Activated CD4-positive, alpha-beta T cell treated with anti-CD3 and anti-CD28 coated beads, Interleukin-2, Interleukin-4, amounts not matched to agents 100 ng/mL and 50 ng/mL, durations not matched to agents 16 hours and 8 hours (primary cell): ENCODE measurements around the gene C3orf52.
"Not testable (repeated sequence)": the region's sequence is repeated elsewhere in the genome, so short reads cannot be mapped to it uniquely, and the experiment has no call there.

Experiments
- DNase-seq: peaks from one replicate; pipeline ENCODE4 v3.0.0-alpha.2; 2020; ENCODE audit warnings: low spot score

The C3orf52 gene, protein sequence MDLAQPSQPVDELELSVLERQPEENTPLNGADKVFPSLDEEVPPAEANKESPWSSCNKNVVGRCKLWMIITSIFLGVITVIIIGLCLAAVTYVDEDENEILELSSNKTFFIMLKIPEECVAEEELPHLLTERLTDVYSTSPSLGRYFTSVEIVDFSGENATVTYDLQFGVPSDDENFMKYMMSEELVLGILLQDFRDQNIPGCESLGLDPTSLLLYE

GRCh38 chr3:112086076-112086854 lies at the start of gene C3orf52:
Gene C3orf52 (plus strand): TSS chr3:112086389. CDS start chr3:112086408, 19 bp downstream.
- peak; percentile 53 for DNase-seq

DNA sequence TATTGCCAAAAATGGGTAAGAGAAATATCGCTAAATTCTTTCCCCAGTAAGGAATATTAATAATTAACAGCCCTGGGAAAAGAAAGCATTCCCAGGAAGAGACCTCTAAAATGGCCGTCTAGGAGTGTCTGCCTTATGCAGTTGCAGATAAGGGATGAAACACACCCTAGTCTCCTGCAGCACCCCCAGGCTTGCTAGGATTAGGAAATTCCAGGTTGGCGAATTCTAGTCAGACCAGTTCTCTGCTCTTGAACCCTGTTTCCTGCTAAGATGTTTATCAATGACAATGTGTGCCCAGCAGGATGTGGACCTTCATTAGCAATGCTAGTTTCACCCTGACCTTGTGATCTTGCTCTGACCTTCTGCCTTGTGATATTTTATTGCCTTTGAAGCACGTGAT lies 49.0 kb upstream of the C3orf52 start:
- DNase-seq: not testable (repeated sequence)

GRCh38 chr3:112038863-112039262 lies 47.3 kb upstream of the C3orf52 start:
- no peak for DNase-seq

DNA sequence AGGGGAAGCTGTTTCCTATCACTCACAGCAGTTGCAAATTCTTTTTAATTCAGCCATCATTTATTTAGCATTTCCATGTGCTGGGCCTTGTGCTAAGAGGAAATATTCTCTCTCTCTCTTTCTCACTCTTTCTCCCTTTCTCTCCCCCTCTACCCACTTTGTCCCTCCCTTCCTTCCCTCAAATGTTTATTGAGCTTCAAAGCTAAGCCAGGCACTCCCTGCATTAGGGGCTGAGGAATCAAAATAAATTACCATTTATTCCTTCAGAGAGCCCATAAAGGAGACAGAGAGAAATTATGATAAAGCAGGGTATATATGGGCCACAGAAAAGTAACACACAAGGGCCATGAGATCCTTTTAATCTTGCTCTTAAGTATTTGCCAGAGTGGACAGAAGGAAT lies 44.9 kb upstream of the C3orf52 start:
- DNase-seq: no peak

- no peak for DNase-seq
Observed at GRCh38 chr3:112042842-112043280, 43.3 kb upstream of the C3orf52 start.

GRCh38 chr3:112043621-112044201 lies 42.5 kb upstream of the C3orf52 start:
- DNase-seq: peak; percentile 76

GRCh38 chr3:112046599-112046998 lies 39.6 kb upstream of the C3orf52 start:
- no peak for DNase-seq

GRCh38 chr3:112047264-112047663 lies 38.9 kb upstream of the C3orf52 start:
- peak; percentile 5 for DNase-seq

DNA sequence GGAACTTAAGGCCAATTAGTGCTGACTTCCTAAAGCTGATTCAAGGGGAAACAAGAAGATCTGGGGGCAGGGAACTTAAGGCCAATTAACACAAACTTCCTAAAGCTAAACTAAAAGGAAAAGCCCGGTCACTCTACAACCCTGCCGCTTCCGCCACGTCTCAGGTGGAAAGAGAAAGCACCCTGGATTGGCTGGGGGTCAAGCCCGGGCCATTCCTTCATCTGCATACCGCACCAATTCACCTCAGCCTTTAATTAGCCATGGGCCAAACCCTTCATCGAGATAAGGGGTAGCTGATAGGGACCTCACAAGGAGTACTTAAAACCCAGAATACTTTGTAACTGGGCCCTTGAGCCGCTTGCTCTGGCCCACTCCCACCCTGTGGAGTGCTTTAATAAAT lies 37.3 kb upstream of the C3orf52 start:
- DNase-seq: no peak

DNA sequence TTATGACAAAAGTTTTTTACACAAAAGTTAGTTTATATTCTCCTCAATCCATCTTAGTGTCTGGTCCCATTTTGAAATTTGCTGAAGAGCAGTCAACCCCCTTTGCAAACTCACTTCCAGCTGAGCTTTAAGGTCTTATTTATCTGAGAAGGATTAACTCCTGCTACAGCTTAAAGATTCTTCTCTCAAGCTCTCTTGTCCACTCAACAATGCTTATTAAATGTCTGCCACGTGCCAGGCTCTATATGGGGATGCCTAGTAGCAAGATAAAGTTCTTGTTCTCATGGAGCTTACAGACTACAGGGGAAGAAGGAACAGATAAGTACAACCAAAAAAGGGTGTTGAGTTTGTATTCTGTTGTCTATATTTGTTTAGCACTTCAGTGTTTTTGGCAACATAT lies 33.0 kb upstream of the C3orf52 start:
- DNase-seq: no peak

GRCh38 chr3:112056451-112056929 lies 29.7 kb upstream of the C3orf52 start:
- DNase-seq: peak; percentile 62

GRCh38 chr3:112059497-112059896 lies 26.7 kb upstream of the C3orf52 start:
- DNase-seq: no peak

GRCh38 chr3:112061152-112061551 lies 25.0 kb upstream of the C3orf52 start:
- no peak for DNase-seq

DNA sequence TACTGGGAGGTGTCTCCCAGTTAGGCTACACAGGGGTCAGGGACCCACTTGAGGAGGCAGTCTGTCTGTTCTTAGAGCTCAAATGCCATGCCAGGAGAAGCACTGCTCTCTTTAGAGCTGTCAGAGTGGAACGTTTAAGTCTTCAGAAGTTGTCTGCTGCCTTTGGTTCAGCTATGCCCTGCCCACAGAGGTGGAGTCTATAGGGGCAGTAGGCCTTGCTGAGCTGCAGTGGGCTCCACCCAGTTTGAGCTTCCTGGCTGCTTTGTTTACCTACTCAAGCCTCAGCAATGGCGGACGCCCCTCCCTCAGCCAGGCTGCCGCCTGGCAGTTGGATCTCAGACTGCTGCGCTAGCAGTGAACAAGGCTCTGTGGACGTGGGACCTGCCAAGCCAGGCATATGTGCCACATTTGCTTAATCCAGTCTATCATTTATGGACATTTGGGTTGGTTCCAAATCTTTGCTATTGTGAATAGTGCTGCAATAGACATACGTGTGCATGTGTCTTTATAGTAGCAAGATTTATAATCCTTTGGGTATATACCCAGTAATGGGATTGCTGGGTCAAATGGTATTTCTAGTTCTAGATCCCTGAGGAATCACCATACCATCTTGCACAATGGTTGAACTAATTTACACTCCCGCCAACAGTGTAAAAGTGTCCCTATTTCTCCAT lies 13.7 kb upstream of the C3orf52 start:
- DNase-seq: peak; percentile 17

- no peak for DNase-seq
Observed at GRCh38 chr3:112074006-112074405, 12.2 kb upstream of the C3orf52 start.

DNA sequence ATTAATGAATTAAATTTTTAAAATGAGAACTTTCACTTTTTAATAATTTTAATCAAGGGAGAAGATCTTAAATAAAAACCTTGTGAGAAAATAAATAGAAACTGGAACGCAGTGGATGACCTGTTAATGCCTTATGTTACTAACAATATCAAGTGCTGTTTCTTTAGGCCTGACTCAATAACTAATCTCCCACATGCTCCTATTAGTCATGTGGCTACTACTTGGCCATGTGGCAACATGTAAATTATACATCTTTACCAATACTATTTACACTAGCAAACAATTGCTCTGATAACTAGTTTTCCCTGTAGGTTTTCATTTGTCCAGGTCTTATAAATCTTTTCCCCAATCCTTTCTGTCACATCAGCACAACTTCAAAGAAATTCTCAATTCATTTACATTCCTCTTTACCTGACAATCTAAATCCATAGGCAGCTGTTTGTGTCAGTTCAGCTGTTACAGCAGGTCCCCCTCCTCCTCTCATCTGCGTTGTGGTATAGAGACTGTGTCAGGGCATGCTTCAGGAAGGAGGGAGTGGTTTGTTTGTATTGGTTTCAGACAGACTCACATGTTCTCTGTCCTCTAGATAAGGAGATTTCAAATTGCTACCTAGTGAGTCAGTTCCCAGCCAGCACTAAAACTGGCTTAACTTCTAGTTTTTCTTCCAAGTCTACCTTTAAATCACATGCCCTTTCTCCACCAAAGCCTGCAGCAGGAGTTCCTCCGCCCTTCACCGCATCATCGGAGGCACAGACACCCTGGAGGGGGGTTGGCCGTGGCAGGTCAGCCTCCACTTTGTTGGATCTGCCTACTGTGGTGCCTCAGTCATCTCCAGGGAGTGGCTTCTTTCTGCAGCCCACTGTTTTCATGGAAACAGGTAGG lies 11.3 kb upstream of the C3orf52 start:
- peak; percentile 20 for DNase-seq

GRCh38 chr3:112078125-112079083 lies 7.8 kb upstream of the C3orf52 start:
- no peak for DNase-seq

- no peak for DNase-seq
Observed at GRCh38 chr3:112083239-112083638, 3.0 kb upstream of the C3orf52 start.

DNA sequence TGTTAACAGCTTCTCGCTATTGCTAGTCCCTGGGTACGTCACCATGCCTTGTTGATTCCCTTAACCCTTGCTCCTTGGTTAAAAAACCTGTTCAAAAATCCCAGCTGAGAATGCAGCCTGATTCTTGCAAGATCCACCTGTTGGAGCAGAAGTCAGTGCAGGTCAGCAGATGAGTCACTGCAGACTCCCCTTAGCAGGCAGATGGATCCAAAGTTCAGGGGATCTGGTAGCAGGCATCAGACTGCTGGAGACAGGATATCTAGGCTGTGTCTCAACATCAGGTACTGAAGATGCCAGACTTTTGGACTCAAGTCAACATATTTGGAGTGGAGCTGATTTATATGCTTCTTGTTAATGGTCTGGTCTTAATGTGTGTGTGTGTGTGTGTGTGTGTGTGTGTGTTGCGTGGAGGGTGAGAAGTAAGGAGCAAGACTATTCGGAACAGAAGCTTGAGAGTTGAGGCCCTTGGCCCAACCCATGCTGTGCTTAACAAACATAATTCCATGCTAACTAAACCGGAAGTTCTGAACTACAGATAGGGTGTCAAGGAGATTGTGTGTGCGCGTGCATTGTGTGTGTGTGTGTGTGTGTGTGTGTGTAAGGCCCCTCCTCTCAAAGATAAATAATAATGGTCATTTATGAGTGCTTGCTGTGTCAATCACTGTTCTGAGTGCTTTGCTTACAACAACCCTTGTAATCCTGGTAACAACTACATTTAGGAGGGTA lies 1.0 kb upstream of the C3orf52 start:
- DNase-seq: no peak

DNA sequence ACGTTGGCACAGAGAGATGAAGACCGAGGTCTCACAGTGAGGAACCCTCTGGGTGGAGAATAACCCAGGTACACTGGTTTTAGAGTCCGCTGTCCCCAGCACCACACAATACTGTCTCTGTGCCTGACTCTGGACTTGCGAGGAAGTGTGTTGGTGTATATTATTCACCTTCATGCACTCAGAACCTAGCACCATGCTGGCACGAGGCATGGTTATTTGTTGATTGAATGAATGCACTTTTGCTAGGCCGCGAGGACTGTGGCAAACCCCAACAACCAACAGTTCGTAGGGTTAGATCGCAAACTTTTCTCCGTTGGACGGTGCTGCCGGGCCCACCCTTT lies 484 bp upstream of the C3orf52 start:
- DNase-seq: no peak
